ENCODE measurements around the gene XPC.
"Not testable (repeated sequence)": the region's sequence is repeated elsewhere in the genome, so short reads cannot be mapped to it uniquely, and the experiment has no call there.

XPC gene

DNA sequence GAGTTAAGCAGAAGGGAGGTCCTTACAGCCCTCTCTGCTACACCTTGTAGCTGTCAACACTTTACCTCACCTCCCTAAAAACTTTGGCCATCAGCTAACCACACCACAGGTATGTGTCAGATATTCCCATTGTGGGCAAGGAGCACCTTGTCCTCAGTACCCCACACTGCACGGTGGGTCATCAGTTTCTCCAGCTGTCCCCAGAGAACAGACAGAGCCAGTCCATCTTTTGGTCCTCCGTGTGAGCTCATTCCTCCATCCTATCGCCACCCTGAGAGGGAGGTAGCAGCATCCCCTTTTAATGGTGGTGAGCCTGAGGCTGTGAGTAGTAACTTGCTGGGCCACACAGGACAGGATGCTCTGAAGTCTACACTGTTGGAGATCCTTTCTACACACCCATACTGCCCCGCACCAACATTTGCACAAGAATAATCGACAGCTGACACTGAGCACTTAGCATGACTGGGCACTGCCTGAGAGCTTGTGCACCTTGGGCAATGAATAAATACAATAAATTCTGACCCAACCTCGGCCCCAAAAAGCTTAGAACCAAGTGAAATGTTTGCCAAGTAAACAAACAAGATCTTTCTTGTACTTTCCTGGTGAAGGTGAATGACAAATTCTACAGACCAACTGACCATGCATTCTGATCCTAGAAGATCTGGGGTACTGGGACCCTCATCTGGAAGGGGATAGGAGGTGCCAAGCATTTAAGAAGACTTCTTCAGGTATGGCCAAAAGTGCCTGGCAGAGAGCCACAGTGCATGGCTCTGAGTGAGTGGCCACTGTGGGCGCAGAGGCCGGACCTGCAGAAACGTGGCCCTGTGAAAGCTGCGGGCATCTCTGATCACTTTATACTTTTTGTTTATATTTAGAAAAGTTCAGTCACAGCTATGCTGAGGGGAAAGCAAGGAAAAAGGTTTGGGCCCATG is 60.7 kb downstream of the XPC start:
- DNase-seq = no peak

DNA sequence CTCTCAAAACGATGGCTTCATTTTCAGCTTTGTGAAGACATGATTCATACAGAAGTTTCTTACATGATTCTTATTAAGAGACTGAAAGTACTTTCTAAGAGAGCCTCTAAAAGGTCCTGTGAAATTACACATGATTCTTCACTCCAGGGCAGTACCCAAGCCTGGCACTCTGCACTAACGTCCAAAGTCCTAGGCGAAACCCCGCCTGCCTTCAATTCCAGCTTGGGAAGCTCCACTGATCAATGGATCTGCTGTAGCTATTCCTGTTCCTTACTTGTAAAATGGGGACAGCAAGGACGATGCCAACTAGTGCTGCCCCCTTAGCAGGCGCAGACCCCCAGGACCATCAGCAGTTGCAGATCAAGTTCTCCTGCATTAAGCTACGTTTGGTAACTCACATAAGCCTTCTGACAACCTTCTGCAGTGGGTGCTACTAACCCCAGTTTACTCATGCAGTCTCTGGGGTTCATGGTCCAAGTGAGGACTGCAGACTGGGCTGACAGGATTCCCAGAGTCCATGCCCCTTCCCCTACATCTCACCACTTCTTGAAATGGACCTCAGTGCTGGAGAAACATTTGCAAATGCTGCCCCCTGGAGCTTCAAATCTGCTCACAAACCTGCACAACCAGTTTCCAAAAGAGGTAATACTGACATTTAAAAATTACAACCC is 64.3 kb downstream of the XPC start:
- peak; percentile 7 for DNase-seq

DNA sequence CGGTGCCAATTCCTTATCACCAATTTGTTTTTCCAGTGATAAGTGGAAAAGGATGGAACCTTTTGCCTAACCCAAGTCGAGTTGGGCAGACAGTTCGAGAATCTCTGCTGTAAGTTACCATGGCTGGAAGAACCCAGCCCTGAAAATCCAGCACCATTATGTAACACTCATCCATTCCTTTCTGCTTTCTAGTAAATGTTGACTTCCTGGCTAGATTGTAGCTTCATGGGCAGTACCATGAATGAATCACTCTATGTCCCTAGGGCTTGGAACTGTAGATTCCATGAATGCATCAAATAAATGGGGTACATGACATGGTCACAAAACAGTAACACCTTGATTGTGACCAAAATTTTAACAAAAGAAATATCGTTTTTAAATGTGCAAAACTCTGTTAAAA is 67.7 kb downstream of the XPC start:
- DNase-seq = no peak

DNA sequence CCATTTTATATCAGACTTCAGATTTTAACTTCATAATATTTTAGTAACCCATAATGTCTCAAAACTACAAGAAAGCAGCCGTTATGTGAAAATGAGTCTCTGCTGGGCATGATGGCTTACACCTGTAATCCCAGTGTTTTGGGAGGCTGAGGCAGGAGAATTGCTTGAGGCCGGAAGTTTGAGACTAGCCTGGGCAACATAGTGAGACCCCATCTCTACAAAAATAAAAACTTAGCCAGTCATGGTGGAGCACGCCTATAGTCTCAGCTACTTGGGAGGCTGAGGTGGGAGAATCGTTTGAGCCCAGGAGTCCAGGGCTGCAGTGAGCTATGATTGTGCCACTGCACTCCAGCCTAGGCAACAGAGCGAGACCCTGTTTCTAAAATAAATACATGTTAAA is 68.6 kb downstream of the XPC start:
- not testable (repeated sequence) for DNase-seq

DNA sequence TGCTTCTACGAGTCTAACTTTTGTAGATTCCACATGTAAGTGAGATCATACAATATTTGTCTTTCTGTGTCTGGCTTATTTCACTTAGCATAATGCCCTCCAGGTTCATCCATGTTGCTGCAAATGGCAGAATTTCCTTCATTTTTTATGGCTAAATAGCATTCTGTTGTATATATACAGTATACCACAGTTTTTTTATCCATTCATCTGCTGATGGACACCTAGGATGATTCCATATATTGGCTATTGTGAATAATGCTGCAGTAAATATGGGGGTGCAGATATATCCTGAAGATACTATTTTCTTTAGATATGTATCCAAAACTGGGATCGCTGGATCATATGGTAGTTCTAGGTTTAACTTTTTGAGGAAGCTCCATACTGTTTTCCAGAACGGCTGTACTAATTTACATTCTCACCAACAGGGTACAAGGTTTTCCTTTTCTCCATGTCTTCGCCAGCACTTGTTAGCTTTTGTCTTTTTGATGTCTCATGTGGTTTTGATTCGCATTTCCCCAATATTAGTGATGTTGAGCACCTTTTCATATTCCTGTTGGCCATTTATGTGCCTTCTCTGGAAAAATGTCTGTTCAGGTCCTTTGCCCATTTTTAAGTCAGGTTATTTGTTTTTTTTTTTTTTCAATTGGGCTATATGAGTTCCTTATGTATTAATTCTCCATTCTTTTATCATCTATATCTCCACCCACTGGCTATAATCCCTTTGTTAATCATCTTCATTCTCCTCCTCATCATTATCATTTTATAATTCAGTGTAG is 80.6 kb downstream of the XPC start:
- DNase-seq = no peak

DNA sequence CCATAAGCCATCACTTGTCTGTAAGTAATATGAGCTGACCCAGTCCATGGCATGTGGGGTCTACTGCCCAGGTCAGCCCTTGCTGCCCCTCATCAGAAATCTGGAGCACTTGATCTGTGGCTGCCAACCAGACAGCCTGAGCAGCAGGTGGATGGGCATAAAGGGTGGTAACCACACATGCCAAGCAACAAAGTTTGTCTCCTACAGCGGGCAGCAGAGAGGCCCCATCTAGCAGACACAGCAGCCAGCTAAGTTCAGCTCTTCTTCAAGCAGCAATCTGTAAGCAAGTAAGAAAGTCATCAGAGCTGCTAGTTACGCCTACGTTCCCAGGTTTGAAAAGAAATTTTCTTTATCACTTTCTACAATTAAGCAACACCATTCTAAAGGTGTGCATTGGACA is 81.7 kb downstream of the XPC start:
- no peak for DNase-seq

Measured in Kasumi-1 (cell line).